HepG2 (cell line): ENCODE results near the gene HEPACAM. TPM values are rescaled to one million over a fixed set of nuclear protein-coding genes. Genes with fewer than 3 reads are reported as not detected.

Source experiments
- CCAR2 ChIP-seq: fragments of 200-400 bp; formaldehyde crosslinking; optimal IDR thresholded peaks from 2 replicates; pipeline ENCODE3; 2018; ENCODE audit warnings: low read depth, mild to moderate bottlenecking, low read length, moderate library complexity
- DR1 ChIP-seq: sonication (generic); formaldehyde crosslinking; IDR thresholded peaks from 2 replicates; pipeline ENCODE4 v1.8.0; 2021; ENCODE audit warnings: mild to moderate bottlenecking, missing genetic modification reagents, inconsistent platforms
- EZH2 ChIP-seq: conservative IDR thresholded peaks from 2 replicates; pipeline ENCODE4 v1.6.1; 2012; ENCODE audit warnings: mild to moderate bottlenecking, low read depth, low read length, moderate library complexity
- KAT7 ChIP-seq: IDR thresholded peaks from 2 replicates; pipeline ENCODE4 v1.6.1; 2018; ENCODE audit warnings: borderline replicate concordance, missing compliant biosample characterization
- KDM5A ChIP-seq: fragments of 200-600 bp; sonication (generic); IDR thresholded peaks from 2 replicates; pipeline ENCODE4 v1.7.0; 2018; ENCODE audit warnings: antibody characterized with exemption, mild to moderate bottlenecking, low read length, borderline replicate concordance
- MYC ChIP-seq: sonication (generic); formaldehyde crosslinking; IDR thresholded peaks from 2 replicates; pipeline ENCODE4 v1.9.0; 2021; ENCODE audit warnings: missing genetic modification reagents, borderline replicate concordance
- NFE2L1 ChIP-seq: sonication (generic); formaldehyde crosslinking; IDR thresholded peaks from 2 replicates; pipeline ENCODE4 v1.4.0; 2020; ENCODE audit warnings: missing genetic modification reagents, mild to moderate bottlenecking, borderline replicate concordance
- RAD21 ChIP-seq: fragments of 450-650 bp; formaldehyde crosslinking; IDR thresholded peaks from 2 replicates; pipeline ENCODE4 v1.5.0; 2020; ENCODE audit warnings: mild to moderate bottlenecking
- RFX5 ChIP-seq: IDR thresholded peaks from 2 replicates; pipeline ENCODE4 v1.6.1; 2011; ENCODE audit warnings: low read depth, low read length, improper control_type of control experiment
- STAT5B ChIP-seq: sonication (generic); formaldehyde crosslinking; IDR thresholded peaks from 2 replicates; pipeline ENCODE4 v1.4.0; 2020; ENCODE audit warnings: missing genetic modification reagents
- ZNF143 ChIP-seq: sonication (generic); formaldehyde crosslinking; IDR thresholded peaks from 2 replicates; pipeline ENCODE4 v1.4.0; 2020; ENCODE audit warnings: missing genetic modification reagents
- ZNF296 ChIP-seq: sonication (generic); formaldehyde crosslinking; conservative IDR thresholded peaks from 2 replicates; pipeline ENCODE4 v1.5.0; 2020; ENCODE audit warnings: mild to moderate bottlenecking, missing genetic modification reagents
- ZNF382 ChIP-seq: sonication (generic); formaldehyde crosslinking; IDR thresholded peaks from 2 replicates; pipeline ENCODE4 v1.5.0; 2020; ENCODE audit warnings: missing genetic modification reagents, mild to moderate bottlenecking, borderline replicate concordance
- ZNF670 ChIP-seq: sonication (generic); formaldehyde crosslinking; IDR thresholded peaks from 2 replicates; pipeline ENCODE4 v1.8.0; 2022; ENCODE audit warnings: mild to moderate bottlenecking, missing genetic modification reagents, borderline replicate concordance
- ZSCAN22 ChIP-seq: sonication (generic); formaldehyde crosslinking; IDR thresholded peaks from 2 replicates; pipeline ENCODE4 v1.4.0; 2020; ENCODE audit warnings: mild to moderate bottlenecking, missing genetic modification reagents
- polyA plus RNA-seq, 8 experiments: library from polyadenylated mRNA; depleted of rRNA in 3 of 8; stranded (reverse) in 7 of 8; unstranded in 1 of 8; fragments of >200 nt; fragmentation: Illumina TruSeq in 4 of 8; extraction: Trizol in 4 of 8; gene quantifications; 2 replicates each; pipeline versions ENCODE4 v1.2.1 to v1.2.3, GENCODE V29; 2011 to 2016; ENCODE audit warnings: low read depth in 4 of 8, missing spikeins in 1 of 8, mixed read lengths in 1 of 8; ENCODE audit not compliant: insufficient read depth in 1 of 8
- total RNA-seq, 5 experiments: library from RNA; depleted of rRNA; stranded (reverse); fragments of >200 nt; fragmentation: Illumina TruSeq; extraction: Trizol; gene quantifications; 2 replicates each; pipeline ENCODE4 v1.2.3, GENCODE V29; 2016; ENCODE audit warnings: low read depth in 1 of 5
- TF ChIP-seq, protein P1 (sequence below): sonication (generic); formaldehyde crosslinking; IDR thresholded peaks from 2 replicates; pipeline ENCODE4 v1.5.0; 2020; ENCODE audit warnings: mild to moderate bottlenecking, missing genetic modification reagents, borderline replicate concordance
- TF ChIP-seq, protein P2 (sequence below): sonication (generic); formaldehyde crosslinking; IDR thresholded peaks from 2 replicates; pipeline ENCODE4 v1.5.0; 2020; ENCODE audit warnings: mild to moderate bottlenecking, low read depth, missing genetic modification reagents, borderline replicate concordance
- TF ChIP-seq, protein P3 (sequence below): sonication (generic); formaldehyde crosslinking; IDR thresholded peaks from 2 replicates; pipeline ENCODE4 v1.4.0; 2020; ENCODE audit warnings: low read depth, missing genetic modification reagents
- TF ChIP-seq, protein P4 (sequence below): sonication (generic); formaldehyde crosslinking; IDR thresholded peaks from 2 replicates; pipeline ENCODE4 v1.4.0; 2020; ENCODE audit warnings: missing genetic modification reagents, mild to moderate bottlenecking, borderline replicate concordance

HEPACAM gene
- total and polyA plus RNA-seq, 2 of the 13 experiments (the other 11 are each of a cell fraction or from before 2014, with no cell fraction given), result 66.9 to 121 TPM

DNA sequence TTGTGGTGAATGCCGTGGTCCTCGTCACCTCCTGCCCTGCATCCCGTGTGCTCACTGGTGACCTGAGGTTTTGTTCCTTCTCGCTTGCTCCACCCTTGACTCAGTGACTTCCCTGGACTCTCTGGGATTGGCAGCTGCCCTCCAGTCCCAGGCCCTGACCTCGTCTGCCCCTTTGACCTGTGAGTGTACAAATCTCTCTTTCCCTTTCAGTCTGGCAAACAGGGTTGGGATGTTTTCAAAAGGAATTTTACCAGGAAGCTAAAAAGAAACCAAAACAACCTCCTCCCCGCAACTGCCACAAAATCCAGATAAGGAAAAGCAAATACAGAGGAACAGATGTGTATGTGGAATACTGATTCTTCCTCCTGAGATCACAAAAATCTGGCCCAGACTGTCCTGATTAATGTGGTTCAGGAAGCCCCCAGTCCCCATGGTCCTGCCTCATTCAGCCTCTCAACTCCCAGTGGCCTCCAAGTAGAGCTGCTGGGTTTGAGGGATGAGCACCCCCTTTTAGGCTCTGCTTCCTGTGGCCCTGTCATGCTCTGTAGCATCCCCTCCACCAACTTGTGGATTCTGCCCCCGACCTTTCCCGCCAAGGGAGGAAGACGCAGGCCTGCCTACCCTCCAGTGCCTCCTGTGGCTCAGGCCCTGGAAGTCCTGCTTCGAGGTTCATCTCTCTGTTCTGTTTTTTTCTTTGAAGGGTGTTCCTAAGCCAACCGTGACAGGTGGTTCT, 53.3 kb downstream of the HEPACAM start (continued):
- TF ChIP-seq, protein P1, sequence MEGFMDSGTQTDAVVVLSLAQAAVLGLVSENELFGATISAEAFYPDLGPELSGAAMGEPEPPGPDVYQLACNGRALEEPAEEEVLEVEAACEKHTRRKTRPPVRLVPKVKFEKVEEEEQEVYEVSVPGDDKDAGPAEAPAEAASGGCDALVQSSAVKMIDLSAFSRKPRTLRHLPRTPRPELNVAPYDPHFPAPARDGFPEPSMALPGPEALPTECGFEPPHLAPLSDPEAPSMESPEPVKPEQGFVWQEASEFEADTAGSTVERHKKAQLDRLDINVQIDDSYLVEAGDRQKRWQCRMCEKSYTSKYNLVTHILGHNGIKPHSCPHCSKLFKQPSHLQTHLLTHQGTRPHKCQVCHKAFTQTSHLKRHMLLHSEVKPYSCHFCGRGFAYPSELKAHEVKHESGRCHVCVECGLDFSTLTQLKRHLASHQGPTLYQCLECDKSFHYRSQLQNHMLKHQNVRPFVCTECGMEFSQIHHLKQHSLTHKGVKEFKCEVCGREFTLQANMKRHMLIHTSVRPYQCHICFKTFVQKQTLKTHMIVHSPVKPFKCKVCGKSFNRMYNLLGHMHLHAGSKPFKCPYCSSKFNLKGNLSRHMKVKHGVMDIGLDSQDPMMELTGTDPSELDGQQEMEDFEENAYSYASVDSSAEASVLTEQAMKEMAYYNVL (CRISPR knock-in tag), result 0 out of 2 replicates have a peak, but pooled peaks have one; percentile 34
- TF ChIP-seq NFE2L1 (CRISPR knock-in tag) (no peak), ZNF143 (0 out of 2 replicates have a peak, but pooled peaks have one; percentile 33), RAD21 (CRISPR knock-in tag) (no peak), ZSCAN22 (CRISPR knock-in tag) (no peak), KAT7 (CRISPR knock-in tag) (no peak), ZNF296 (CRISPR knock-in tag) (no peak), ZNF670 (CRISPR knock-in tag) (no peak), EZH2 (no peak), RFX5 (no peak), CCAR2 (no peak), MYC (CRISPR knock-in tag) (no peak), STAT5B (CRISPR knock-in tag) (no peak), ZNF382 (CRISPR knock-in tag) (no peak), DR1 (CRISPR knock-in tag) (no peak), KDM5A (no peak)
- TF ChIP-seq, protein P2, sequence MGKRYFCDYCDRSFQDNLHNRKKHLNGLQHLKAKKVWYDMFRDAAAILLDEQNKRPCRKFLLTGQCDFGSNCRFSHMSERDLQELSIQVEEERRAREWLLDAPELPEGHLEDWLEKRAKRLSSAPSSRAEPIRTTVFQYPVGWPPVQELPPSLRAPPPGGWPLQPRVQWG (CRISPR knock-in tag), result no peak
- TF ChIP-seq, protein P3, sequence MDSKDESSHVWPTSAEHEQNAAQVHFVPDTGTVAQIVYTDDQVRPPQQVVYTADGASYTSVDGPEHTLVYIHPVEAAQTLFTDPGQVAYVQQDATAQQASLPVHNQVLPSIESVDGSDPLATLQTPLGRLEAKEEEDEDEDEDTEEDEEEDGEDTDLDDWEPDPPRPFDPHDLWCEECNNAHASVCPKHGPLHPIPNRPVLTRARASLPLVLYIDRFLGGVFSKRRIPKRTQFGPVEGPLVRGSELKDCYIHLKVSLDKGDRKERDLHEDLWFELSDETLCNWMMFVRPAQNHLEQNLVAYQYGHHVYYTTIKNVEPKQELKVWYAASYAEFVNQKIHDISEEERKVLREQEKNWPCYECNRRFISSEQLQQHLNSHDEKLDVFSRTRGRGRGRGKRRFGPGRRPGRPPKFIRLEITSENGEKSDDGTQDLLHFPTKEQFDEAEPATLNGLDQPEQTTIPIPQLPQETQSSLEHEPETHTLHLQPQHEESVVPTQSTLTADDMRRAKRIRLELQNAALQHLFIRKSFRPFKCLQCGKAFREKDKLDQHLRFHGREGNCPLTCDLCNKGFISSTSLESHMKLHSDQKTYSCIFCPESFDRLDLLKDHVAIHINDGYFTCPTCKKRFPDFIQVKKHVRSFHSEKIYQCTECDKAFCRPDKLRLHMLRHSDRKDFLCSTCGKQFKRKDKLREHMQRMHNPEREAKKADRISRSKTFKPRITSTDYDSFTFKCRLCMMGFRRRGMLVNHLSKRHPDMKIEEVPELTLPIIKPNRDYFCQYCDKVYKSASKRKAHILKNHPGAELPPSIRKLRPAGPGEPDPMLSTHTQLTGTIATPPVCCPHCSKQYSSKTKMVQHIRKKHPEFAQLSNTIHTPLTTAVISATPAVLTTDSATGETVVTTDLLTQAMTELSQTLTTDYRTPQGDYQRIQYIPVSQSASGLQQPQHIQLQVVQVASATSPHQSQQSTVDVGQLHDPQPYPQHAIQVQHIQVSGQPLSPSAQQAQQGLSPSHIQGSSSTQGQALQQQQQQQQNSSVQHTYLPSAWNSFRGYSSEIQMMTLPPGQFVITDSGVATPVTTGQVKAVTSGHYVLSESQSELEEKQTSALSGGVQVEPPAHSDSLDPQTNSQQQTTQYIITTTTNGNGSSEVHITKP (CRISPR knock-in tag), result no peak
- TF ChIP-seq, protein P4, sequence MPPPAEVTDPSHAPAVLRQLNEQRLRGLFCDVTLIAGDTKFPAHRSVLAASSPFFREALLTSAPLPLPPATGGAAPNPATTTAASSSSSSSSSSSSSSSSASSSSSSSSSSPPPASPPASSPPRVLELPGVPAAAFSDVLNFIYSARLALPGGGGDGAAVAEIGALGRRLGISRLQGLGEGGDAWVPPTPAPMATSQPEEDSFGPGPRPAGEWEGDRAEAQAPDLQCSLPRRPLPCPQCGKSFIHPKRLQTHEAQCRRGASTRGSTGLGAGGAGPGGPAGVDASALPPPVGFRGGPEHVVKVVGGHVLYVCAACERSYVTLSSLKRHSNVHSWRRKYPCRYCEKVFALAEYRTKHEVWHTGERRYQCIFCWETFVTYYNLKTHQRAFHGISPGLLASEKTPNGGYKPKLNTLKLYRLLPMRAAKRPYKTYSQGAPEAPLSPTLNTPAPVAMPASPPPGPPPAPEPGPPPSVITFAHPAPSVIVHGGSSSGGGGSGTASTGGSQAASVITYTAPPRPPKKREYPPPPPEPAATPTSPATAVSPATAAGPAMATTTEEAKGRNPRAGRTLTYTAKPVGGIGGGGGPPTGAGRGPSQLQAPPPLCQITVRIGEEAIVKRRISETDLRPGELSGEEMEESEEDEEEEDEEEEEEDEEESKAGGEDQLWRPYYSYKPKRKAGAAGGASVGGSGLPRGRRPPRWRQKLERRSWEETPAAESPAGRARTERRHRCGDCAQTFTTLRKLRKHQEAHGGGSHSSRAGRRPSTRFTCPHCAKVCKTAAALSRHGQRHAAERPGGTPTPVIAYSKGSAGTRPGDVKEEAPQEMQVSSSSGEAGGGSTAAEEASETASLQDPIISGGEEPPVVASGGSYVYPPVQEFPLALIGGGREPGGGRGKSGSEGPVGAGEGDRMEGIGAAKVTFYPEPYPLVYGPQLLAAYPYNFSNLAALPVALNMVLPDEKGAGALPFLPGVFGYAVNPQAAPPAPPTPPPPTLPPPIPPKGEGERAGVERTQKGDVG (CRISPR knock-in tag), result peak; percentile 64; the same call in 1 of the 2 replicates
